GM19372 (cell line): ENCODE measurements around the gene PIGT.

Experiments
- ATAC-seq: cut with Tn5 transposase; IDR thresholded peaks from one replicate; pipeline ENCODE4 v1.9.1; 2021; ENCODE audit warnings: mild to moderate bottlenecking, low read depth, moderate library complexity; ENCODE audit not compliant: unreplicated experiment

Gene PIGT

GRCh38 chr20:45399018-45399417 is 16.9 kb upstream of the PIGT start:
- ATAC-seq = no peak

DNA sequence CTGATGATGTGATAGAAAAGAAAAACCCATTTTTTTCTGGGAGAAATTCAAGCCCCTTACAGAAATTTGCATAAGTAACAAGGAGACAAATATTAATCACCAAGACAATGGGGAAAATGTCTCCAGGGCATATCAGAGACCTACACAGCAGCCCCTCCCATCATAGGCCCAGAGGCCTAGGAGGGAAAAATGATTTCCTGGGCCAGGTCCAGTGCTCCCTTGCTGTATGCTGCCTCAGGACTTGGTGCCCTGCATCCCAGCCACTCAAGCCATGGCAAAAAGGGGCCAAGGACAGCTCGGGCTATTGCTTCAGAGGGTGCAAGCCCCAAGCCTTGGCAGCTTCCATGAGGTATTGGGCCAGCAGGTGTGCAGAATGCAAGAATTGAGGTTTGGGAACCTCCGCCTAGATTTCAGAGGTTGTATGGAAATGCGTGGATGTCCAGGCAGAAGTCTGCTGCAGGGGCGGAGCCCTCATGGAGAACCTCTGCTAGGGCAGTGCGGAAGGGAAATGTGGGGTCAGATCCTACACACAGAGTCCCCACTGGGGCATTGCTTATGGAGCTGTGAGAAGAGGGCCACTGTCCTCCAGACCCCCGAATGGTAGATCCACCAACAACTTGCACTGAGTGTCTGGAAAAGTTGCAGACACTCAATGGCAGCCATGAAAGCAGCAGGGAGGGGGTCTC is 15.5 kb upstream of the PIGT start:
- ATAC-seq = no peak

DNA sequence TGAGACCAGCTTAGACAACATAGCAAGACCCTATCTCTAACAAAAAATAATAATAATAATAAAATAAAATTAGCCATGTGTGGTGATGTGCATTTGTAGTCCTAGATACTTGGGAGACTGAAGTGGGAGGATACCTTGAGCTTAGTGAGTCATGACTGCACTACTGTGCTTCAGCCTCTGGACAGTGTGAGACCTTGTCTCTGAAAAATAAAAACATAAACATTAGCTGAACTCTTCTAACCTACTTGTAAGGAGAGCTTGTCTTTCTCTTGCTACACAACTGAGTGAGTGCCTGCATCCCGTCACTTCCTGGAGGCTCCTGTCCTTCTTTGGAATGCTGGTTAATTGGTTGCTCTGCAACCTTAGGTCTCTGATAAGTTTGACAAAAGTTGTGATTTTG is 13.0 kb upstream of the PIGT start:
- ATAC-seq = no peak

- no peak for ATAC-seq
Observed at GRCh38 chr20:45404438-45404837, 11.5 kb upstream of the PIGT start.

GRCh38 chr20:45405571-45406259 is 10.2 kb upstream of the PIGT start:
- ATAC-seq = no peak

- ATAC-seq = no peak
Observed at GRCh38 chr20:45406260-45407066, 9.5 kb upstream of the PIGT start.

DNA sequence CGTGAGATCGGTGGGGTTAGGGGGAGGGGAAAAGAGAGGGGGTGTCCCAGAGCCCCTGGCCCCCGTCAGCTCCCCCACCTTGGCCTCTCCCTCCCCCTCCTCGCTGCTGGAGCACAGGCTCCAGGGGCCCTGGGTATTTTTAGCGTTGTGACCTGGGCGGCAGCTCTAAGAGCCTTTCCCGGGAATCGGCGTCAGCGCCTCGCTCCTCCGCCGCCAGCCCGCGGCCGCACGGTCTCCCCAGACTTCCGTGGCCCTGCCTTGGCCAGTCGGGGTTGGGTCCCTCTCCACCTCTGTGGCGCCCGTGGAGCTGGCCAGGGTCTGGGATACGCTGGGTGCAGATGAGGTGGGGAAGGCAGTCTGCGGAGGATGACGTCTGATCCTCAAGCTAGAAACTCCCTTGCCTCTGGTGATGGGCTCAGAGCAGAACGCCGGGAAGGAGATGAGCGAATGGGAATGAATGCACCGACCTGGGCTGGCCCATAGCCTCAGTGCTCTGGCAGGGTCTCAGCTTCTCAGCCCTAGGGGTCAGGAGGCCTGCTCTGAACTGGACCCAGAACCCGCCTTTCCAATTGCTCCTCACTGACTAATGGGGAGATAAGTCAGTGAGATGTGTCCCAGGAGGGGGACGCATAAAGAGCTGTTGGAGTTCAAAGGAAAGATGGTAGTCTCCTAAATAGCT is 8.7 kb upstream of the PIGT start:
- ATAC-seq = no peak

GRCh38 chr20:45407783-45408645 is 7.9 kb upstream of the PIGT start, which contains the start of gene DBNDD2:
TSS of gene DBNDD2 (plus strand) at chr20:45408289. CDS start at chr20:45408468, 179 bp downstream.
- ATAC-seq = no peak

- no peak for ATAC-seq
Observed at GRCh38 chr20:45408646-45409213, 7.2 kb upstream of the PIGT start.

GRCh38 chr20:45409521-45410272 is 6.2 kb upstream of the PIGT start:
- no peak for ATAC-seq

- ATAC-seq = no peak
Observed at GRCh38 chr20:45410887-45411286, 5.1 kb upstream of the PIGT start.

DNA sequence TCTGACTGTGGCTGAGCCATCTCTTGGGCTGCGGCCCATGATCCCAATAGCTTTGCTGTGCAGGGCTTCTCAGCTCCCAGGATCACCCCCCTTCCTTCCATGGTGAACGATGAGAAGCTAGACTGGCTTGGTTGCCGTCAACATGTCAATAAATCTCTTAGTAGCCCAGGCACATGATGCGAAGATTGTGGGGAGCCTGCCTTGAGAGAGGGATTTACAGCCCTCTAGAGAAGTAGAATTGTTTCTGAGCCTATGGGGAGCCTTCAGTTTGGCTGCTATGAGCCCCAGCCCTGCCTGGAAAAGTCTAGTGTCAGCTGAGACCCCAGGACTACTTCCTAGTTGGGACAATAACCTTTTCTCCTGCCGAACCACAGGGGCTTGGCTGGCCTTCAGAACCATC is 3.3 kb upstream of the PIGT start:
- no peak for ATAC-seq

GRCh38 chr20:45413479-45413878 is 2.5 kb upstream of the PIGT start:
- ATAC-seq = no peak

DNA sequence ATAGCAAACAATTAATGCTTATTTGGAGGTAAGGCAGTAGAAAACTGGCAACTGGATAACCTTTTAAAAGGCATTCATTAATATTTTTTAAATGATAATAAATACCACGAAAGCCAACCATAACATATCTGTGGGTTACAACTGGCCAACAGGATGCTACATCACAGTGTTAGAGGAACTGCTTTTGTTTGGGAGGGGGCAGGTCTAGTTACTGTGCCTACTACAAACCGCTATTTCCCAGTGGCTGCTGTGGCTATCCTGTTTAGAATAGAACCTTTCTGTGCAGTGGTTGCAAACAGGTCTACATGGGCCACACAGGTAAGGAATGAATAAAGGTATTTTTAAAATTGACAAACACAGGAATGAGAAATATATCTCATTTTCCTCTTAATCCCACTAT is 976 bp downstream of the PIGT start:
- ATAC-seq = no peak

GRCh38 chr20:45419188-45420091 is 3.5 kb downstream of the PIGT start:
- ATAC-seq = peak; percentile 64

DNA sequence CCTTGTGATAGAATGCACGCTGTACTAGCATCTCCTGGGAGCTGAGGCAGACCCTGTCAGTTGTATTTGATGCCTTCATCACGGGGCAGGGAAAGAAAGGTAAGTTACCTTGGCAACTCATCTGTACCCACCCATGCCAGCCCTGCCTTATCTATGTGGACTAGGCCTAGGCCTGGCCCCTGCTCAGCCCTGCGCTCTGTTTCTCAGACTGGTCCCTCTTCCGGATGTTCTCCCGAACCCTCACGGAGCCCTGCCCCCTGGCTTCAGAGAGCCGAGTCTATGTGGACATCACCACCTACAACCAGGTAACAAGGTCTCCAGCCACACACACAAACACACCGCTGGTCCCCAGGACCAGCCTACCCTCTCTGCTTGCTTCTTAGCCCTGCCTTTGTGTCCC is 4.2 kb downstream of the PIGT start:
- ATAC-seq = no peak

GRCh38 chr20:45423700-45424099 is 7.8 kb downstream of the PIGT start:
- ATAC-seq = no peak

DNA sequence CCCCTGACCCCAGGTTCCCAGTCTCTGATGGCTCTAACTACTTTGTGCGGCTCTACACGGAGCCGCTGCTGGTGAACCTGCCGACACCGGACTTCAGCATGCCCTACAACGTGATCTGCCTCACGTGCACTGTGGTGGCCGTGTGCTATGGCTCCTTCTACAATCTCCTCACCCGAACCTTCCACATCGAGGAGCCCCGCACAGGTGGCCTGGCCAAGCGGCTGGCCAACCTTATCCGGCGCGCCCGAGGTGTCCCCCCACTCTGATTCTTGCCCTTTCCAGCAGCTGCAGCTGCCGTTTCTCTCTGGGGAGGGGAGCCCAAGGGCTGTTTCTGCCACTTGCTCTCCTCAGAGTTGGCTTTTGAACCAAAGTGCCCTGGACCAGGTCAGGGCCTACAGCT is 9.6 kb downstream of the PIGT start:
- no peak for ATAC-seq
